HL-60/S4 (cell line): ENCODE results near the gene NCOR2.

Experiments
- in situ Hi-C: fragments of 300-500 bp; cut with MboI; formaldehyde crosslinking; loops from 2 replicates; pipeline ENCODE4 v1.14.3; 2022; ENCODE audit warnings: low sequenced_read_pairs

Gene NCOR2

DNA sequence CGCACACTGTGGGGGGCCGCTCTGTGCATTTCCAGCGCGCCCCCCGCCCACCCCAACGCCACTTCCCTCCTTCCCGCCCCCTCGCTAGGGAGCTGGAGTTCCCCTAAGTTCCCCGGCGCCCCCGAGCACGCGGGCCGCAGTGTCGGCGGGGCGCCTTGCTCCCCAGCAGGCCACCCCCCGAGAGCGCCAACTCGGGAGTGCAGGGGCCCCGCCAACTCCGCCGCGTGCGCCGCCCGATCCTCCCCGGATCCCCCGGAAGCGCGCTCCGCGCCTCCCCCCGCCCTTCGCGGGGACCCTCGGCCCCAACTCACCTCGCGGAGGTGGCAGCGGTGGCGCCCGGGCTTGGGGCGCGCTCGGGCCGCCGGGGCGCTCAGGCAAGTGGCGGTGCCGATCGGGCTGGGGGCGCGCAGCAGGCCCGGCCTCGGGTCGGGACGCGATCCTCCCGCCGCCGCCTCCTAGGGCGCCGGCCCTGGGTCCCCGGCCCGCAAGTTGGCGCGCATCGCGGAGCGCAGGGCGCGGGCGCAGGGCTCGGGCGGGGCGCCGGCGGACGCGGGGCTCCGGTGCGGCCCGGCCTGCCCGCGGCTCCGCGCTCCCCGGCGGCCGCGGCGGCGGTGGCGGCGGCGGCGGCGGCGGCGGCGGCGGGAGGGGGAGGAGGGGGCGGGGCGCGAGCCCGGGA lies at the start of gene NCOR2:
Gene NCOR2 (minus strand): TSS at position 616 of the 676 bp plus-strand sequence. CDS start 72,361 bp downstream, outside the sequence.
- in situ Hi-C loops, result no loop called here

DNA sequence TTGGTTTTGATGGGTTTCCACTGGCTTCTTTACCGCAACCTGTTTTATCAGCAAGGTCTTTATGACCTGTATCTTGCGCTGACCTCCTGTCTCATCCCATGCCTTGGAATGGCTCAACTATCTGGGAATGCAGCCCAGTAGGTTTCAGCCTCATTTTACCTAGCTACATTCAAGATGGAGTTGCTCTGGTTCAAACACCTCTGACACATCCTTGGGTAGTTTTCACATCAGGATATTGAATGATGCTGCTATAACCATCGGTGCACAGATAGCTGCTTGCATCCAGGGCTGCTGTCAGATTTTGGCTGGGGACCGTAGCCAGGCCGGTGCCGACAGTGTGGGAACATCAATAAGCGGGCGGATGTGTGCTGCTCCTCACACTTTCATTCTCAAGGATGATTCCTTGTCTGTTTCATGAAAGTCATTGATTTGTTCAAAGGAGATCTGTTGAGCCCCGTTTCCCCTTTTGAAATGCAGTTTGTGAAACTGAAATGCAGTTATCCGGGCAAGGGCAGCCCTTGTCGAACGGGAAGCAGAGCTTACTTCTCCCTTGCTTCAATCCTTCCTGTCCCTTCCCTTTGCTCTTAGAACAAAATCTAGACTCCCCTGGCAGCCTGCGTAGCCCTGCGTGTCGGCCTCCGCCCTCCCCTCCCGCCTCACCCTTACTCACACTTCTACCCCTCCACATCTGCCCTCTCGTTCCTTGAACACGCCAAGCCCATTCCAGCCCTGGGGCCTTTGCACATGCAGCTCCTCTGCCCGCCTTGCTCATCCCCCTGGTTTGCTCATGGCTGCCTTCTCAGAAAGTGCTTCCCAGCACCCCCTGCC lies 49.2 kb upstream of the NCOR2 start:
- in situ Hi-C loops, result no loop called here

DNA sequence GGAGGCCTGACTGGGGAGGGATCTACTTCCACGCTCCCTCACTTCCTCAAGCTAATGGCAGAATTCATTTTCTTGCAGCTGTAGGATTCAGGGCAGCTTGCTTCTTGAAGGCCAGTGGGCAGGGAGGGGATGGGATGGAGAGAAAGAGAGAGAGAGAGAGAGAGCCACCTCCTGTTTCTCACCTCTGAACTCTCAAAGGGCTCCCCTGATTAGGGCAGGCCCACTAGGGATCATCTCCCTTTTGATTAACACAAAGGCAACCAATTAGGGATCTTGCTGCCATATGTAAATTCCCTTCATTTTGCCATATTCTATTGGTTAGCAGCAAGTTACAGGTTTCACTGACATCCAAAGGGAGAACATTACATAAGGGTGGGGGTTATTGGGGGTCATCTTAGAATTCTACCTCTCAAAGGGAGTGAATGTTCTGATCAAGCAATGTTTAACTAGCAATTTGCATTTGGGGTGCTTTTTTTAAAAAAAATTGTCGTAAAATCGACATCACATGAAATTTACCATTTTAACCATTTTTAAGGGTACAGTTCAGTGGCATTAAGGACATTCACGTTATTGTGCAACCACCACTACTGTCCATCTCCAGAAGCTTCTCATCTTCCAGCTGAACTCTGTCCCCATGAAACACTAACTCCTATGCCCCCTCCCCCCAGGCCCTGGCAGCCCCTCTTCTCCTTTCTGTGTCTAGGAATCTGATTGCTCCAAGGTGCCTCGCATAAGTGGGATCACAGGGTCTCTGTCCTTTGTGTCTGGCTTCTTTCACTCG lies 47.3 kb upstream of the NCOR2 start:
- in situ Hi-C loops, result no loop called here

DNA sequence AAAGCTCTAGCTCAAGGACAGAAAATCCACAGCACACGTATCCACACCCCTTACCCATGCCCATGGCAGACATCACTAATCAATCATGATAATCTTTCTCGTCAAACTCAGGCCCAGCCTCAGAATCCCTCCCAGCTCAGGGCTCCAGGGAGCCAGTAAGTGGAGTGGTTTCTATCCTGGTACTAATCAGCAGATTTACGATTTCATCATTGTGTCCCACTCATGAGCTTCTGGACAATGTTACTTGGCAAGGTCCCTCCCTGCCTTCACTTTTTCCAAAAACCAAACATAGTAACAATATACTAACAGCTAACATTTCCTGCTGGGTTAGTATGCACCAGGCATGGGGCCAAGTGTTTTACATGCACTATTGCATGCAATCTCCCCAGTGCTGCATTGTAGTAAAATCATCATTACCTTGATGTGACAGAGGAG lies 45.8 kb upstream of the NCOR2 start:
- in situ Hi-C loops, result no loop called here

DNA sequence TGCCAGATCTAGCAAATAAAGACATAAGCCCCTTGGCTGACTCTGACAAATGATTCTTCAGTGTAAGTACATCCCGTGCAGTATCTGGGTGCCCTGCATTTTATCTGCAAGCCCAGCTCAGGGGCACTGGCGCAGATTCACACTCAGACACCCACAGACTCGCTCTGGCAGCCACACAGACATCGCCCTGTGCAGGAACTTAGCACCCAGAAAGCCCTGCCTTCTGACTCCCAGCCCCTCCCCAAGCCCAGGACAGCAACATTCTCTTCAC lies 44.9 kb upstream of the NCOR2 start:
- in situ Hi-C loops, result no loop called here

DNA sequence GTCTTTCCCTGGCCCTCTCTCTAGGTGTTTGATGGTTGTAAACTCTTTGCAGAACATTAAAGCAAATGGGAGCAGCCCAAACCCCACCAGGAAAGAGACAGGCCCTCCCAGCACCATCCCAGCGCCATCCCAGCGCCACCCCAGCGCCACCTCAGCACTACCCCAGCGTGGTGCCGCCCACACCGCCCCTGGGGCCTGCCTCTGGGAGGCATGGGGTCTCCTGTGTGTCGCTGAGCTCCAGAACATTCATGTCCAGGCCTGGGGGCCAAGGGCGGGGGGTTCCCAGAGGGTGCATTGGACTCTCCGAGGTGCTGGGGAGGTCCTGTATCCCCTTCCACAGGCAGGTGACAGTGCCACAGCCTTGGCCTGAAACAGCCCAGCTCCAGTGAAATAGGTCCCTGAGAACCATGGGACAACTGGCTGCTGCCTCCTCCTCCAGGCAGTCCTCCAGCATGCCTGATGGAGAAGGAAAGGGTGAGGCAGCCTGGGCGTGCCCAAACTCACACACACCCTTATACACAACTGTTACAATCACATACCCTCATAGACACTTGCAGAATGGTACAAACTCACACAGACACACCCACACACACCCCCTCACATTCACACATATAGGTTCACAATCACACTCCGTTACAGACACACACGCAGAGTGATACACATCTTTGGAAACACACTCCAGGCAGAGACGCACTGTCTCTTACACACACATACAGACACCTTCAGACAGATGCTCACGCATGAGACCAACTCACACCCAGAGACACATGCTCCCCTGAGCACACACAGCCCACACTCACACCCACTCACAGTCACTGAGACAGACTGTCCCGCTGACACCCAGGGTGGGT lies 44.4 kb upstream of the NCOR2 start:
- in situ Hi-C loops, result no loop called here

DNA sequence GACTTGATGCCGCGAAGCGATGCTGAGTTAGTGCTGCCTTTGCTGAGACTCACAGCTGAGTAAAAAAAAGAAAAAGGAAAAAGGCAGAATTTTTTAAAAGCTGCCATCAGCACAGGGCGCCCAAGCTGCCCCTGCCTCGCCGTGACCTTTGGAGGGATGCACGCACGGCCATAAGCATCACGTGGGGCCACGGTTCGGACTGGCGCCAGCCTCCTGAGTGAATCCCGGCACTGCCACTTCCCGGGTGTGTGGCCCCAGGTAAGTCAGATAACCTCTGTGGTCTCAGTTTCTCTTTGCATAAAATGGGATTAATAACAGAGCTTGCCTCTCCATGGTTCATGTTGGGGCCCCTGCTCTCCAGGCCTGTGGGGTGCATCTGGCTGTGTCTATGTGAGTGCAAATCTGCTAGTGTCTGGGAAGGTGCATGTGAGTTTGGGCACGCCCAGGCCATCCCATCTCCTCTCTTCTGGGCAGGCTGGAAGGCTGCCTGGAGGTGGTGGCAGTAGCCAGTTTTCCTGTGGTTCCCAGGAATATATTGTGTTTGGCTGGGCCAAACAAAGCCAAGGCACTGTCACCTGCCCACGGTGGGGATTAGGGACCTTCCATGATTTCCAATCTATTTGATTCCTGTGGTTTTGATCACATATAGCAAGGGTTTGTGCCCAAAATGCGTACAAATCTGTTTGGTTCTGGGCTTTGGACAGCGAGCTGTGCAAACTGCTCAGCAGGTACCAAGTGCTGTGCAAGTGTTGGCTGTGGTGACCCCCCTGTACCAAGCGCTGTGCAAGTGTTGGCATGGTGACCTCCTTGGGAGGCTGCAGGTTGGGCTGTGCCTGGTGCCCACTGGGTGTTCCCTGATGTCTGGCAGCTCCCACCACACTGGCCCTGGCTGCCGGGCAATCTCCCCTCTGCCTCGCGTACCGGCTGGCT lies 43.5 kb upstream of the NCOR2 start:
- in situ Hi-C loops, result no loop called here

DNA sequence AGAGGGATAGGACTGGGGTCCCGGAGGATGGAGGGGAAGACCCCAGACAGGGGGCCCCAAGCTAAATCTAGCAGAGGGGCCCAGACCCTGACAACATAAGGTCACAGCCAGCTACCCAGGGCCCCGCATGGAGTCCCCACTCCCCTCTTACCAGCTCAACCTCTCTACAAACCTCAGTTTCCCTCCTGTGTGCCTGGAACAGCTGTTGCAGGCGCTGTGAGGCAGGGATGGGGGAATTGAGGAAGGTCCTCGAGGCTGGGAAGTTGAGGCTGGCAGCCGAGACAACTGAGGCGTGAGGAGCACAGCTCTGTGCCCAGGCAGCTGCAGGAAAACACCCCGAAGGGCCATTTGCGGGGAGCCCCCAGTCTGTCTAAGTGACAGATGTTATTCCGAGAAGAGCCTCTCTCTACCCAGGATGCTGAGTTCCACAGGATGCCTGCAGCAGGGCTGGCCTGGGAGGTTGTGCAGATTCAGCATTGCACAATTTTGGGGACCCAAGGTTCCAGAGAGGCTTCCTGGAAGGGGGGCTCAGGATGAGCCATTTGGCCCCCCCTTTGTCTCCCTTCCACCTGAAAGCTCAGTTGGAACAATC lies 42.7 kb upstream of the NCOR2 start:
- in situ Hi-C loops, result no loop called here

DNA sequence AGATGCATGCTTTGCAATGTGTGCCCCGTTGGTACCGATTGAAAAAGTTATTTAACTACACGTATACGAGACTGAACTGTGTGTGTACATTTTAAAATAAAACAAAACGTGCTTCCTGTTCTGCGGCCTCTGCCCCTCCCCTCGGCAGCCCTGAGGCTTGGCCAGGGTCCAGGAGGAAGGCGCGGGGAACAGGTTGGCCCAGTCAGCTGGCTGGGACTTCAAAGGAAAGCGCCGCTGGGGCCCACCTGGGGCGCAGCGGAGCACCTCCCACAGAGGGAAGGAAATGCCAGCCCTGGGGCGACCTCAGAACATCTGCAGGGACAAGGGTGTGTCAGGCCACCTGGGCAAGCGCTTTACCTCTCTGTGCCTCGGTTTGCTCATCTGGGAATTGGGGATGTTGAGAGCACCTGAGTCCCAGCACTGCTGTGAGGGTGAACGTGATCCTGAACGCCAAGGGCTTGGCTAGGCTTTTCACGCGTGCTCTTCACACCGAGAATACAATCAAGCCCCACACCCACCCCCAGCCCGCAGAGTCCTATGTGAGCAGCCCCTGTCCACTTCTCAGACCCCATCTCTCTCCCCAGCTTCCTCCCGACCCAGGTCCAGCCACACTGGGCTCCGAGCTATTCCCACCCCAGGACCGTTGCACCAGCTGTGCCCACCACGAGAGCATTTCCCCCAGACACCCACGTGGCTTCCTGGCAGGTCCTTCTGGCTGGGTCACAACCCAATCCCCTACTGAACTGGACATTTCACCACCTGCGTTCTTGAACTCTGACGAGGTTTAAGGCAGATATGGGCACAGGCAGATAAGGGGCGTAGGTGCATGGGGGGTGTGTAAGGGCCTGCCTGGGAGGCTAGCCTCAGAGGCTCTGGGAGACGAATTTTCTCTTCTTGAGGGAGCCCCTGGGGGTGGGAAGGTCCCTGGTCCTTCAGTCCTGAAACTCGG lies 41.9 kb upstream of the NCOR2 start:
- in situ Hi-C loops, result no loop called here

DNA sequence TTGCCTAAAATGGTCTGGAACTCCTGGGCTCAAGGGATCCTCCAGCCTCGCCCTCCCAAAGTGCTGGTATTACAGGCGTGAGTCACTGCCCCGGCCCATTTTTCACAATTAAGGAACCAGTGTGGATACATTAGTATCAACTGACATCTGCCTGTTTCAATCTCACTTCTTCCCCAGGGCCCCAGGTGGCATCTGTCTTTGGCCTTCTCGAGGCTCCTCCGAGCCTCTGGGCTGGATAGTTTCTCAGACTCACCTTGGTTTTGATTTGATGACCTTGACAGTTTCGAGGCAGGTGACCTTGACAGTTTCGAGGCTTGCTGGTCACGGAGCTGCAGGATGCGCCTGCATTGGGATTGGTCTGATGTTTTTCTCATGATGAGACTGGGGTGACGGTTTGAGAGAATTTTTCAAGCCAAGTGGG lies 41.0 kb upstream of the NCOR2 start:
- in situ Hi-C loops, result no loop called here

DNA sequence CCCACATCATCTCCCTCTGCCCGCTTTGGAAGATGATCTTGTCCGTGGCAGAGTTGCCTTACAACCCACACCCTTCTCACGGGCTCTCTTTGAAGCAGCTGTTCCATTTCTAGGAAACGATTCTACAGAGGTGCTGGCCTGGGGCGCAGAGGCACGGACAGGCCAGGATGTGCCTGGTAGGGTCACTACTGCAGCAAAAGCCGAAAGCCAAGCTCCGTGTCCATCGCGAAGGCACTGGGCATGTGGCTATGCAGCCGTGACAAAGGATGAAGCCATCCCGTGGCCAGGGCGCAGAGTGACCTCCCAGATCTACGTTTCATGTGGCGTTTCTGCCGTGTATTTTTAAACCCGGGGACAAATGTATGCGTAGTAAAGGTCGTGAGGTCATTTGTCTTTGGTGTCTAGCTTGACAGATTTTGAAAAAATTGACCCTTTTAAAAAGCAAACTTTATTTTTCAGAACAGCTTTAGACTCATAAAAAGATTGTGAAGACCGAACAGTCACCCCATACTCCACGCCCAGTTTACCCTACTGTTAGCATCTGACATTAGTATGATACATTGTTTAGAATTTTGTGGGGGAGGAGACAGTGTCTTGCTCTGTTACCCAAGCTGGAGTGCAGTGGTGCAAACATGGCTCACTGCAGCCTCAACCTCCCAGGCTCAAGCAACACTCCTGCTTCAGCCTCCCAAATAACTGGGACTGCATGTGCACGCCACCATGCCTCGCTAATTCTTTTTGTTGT lies 40.4 kb upstream of the NCOR2 start:
- in situ Hi-C loops, result no loop called here

DNA sequence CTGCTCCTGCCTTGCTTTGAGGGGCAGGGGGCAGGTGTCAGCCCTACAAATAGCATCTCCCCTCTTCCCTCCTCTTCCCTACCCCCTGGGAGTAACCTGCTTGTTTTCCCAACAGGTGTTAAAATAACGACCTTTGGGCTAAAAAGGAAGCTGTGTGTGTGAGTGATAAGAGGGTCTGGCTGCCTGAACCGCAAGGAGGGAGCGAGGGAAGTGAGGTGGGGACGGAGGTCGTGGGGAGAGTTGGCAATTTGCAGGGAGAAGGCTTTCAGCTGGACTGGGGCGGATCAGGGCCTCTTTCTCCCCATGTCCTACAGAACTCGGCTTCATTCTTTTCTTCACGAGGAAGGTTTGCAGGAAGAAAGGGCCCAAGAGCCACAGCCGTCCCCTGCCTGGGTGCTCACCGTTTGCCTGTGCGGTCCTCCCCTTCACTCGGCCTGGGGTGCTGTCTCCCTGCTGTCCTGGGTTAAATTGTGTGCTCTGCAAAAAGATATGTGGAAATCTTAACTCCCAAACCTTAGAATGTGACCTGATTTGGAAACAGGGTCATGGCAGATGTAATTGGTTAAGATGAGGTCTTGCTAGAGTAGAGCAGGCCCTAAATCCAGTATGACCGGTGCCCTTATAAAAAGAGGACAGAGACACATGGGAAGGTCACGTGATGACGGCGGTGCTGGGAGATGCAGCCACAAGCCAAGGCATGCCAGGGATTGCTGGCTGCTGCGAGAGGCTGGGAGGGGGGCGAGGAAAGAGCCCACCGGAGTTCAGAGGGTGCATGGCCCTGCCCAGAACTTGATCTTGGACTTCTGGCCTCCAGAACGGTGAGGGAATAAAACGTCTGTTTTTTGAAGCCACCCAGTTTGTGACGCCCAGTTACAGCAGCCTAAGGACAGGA lies 38.7 kb upstream of the NCOR2 start:
- in situ Hi-C loops, result no loop called here

DNA sequence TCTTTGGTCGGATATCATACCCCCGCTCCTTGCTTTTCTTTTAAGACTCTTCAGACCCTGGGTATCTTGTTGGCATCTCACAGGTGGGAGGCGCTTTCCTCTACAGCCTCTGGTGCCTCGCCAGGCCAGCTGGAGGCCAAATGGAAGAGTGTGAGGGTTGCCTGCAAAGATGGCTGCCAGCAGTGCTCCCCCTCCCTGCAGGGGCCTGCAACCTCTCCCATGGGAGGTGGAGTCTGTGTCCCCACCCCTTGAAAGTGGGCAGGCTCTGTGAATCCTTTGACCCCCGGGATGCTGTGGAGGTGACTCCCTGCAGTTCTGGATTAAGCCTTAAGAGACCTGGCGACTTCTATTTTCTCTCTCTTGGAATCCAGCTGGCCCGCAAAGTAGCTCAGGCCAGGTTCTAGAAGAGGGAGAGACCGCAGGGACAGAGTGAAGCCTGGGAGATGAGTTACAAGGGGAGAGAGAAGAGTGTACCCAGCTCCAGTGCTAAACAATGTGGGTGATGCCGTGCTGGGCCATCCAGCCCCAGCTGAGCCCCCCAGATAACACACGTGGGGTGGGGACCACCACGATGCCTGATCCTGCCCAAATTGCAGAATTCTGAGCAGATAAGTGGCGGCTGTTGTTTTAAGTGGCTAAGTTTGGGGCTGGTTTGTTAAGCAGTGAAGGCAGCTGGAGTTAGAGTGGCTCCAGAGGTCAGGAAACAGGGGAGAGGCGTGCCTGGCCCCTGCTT lies 37.9 kb upstream of the NCOR2 start:
- in situ Hi-C loops, result no loop called here

DNA sequence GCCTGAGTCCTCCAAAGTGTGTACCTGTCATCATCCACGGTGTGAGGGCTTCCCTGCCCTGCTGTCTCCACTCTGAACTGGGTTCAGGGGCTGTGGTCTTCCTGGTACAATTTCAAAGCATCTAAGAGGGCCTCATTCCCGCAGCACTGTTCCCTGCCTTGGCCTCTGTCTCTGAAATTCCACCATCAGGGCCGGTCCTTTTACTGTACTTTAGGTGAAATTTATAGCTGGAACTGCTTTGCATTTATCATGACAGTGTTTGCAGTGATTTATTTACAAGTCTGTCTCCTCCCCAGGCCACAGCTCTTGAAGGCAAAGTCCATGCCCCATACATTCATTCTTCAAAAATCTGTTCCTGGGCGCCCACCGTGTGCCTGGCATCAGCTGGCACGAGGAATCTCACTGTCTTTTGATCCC lies 36.9 kb upstream of the NCOR2 start:
- in situ Hi-C loops, result no loop called here

DNA sequence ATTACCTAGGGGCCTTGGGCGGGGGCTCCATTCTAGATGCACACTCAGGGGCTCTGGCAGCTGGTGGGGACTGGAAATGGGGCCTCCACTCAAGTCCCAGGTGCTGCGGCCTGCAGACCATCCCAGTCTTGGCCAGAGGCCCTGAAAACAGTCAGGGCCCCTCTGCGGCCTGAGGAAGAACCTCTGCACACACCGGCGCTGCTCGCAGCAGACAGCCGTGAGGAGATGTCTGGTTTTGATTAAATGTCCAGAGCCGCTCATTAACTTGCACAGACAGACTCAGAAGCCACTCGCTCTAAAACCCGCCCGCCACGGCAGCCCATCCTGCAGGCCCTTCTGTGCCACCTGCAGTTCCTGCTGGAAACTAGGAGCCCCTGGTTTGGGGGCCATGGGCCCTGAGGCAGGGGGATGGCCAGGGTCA lies 36.4 kb upstream of the NCOR2 start:
- in situ Hi-C loops, result no loop called here

DNA sequence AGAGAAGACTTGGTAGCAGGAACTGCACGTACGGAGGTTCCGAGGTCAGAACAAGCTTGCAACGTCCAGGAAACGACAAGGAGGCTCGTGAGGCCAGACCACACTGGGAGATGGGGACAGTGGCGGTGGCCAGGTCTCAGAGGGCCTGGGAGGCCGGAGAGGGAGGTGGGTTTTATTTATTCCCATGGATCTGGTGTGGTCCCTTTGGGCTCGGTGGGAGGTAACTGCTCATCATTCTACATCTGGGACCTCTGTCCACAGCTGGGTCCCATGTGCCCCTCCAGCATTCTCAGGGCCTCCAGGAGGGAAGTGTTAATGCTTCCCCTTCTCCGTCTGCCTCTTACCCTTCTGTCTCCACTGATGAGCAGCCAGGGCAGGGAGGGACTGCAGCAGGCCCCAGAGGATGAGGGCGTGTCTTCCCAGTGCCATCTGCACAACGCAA lies 35.7 kb upstream of the NCOR2 start:
- in situ Hi-C loops, result no loop called here
